Naive thymus-derived CD8-positive, alpha-beta T cell (primary cell): ENCODE measurements around the gene KCTD16. TPM values are rescaled to one million over a fixed set of nuclear protein-coding genes. Genes with fewer than 3 reads are reported as not detected.

Experiments used
- ATAC-seq, 2 donors: fragments of 150-1000 bp; cut with Tn5 transposase in 1 of 2; sonication (Bioruptor Pico), chemical (Tn5 transposase) in 1 of 2; 1 replicate in 1 of 2; 2 replicates in 1 of 2; pipeline ENCODE4 v1.10.0; 2021; ENCODE audit warnings: mild to moderate bottlenecking in 2 of 2, moderate library complexity in 2 of 2
- POLR2A ChIA-PET: fragments of 350-600 bp; sonication (Branson Sonifier 250); formaldehyde crosslinking; loops from one replicate; lab custom pipeline; 2021; ENCODE audit warnings: antibody characterized with exemption; lab: Charles Lee
- DNase-seq, 10 donors: peaks; one replicate each; pipeline versions ENCODE4 v3.0.0 to v3.0.0-alpha.2; 2020 to 2022
- H3K27ac Mint-ChIP-seq, 10 donors: one replicate each; pipeline ENCODE4 v1.8.0; 2020 to 2022; ENCODE audit warnings: mild to moderate bottlenecking in 10 of 10, mixed read lengths in 10 of 10, moderate library complexity in 4 of 10, inconsistent platforms in 1 of 10
- H3K27me3 Mint-ChIP-seq, 5 donors: one replicate each; pipeline ENCODE4 v1.8.0; 2021 to 2022; ENCODE audit warnings: mixed read lengths in 5 of 5
- H3K36me3 Mint-ChIP-seq, 3 donors: one replicate each; pipeline ENCODE4 v1.8.0; 2020 to 2022; ENCODE audit warnings: mixed read lengths in 3 of 3, mild to moderate bottlenecking in 2 of 3, inconsistent platforms in 1 of 3
- H3K4me1 Mint-ChIP-seq, 4 donors: one replicate each; pipeline ENCODE4 v1.8.0; 2021 to 2022; ENCODE audit warnings: mixed read lengths in 4 of 4
- H3K4me3 Mint-ChIP-seq, 10 donors: one replicate each; pipeline ENCODE4 v1.8.0; 2020 to 2022; ENCODE audit warnings: mild to moderate bottlenecking in 10 of 10, mixed read lengths in 10 of 10, moderate library complexity in 6 of 10, inconsistent platforms in 1 of 10
- H3K9me3 Mint-ChIP-seq, 9 donors: one replicate each; pipeline ENCODE4 v1.8.0; 2020 to 2022; ENCODE audit warnings: mixed read lengths in 9 of 9, mild to moderate bottlenecking in 3 of 9, inconsistent platforms in 1 of 9, moderate library complexity in 1 of 9
- polyA plus RNA-seq, 3 donors: library from polyadenylated mRNA; unstranded; fragments of 300-500 nt; fragmentation: Illumina TruSeq; gene quantifications; one replicate each; pipeline ENCODE4 v1.2.3, GENCODE V29; 2021
- total RNA-seq, 8 experiments: library from RNA in 2 of 8; stranded (reverse) in 2 of 8; gene quantifications; one replicate each; pipeline ENCODE4 v1.2.3 and lab custom pipeline; 2021 to 2026

The KCTD16 gene
- total and polyA plus RNA-seq, 5 experiments from 2014 or later: 0.13 to 0.27 TPM; not detected in 3

- Mint-ChIP-seq H3K36me3 (no peaks in the 10 kb centered on the region), H3K4me1 (no peaks in the 10 kb centered on the region), H3K27ac (no peak overlapping the region), H3K9me3 (peaks cover 0 to 20% (median 4%) of the 10 kb centered on the region in 9 donors), H3K4me3 (no peak overlapping the region), H3K27me3 (no peaks in the 10 kb centered on the region)
- POLR2A ChIA-PET: no interaction called here
- ATAC-seq (no peak), DNase-seq (no peak)
Observed at GRCh38 chr5:144522698-144523097, 352.0 kb downstream of the KCTD16 start.

DNA sequence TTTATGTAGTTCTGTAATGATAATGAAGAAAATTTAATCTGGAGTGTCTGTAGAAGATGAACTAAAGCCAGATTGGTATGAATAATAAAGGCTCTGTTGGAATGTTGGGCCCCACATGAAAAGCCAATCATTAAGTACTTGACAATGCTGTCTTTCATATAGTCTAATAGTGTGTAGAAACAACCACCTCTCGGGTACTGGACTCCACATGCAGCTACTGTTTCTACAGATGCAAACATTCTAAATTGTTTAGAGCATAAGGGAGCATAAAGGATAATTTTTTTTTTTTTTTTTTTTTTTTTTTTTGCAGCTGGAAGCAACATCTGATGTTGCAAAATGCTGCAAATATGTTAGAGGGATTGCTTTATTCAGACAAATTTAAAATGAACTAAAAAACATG lies 354.3 kb downstream of the KCTD16 start:
- H3K27me3 Mint-ChIP-seq: no peaks in the 10 kb centered on the region
- no peaks in the 10 kb centered on the region for H3K4me1 Mint-ChIP-seq
- ATAC-seq (no peak), DNase-seq (no peak)
- no peak overlapping the region for H3K4me3 Mint-ChIP-seq
- no peak overlapping the region for H3K27ac Mint-ChIP-seq
- no peaks in the 10 kb centered on the region for H3K36me3 Mint-ChIP-seq
- H3K9me3 Mint-ChIP-seq: peaks cover 2 to 29% (median 7%) of the 10 kb centered on the region in 9 donors
- POLR2A ChIA-PET: no interaction called here

- DNase-seq (no peak), ATAC-seq (no peak)
- no peak overlapping the region for H3K4me3 Mint-ChIP-seq
- H3K27ac Mint-ChIP-seq: no peak overlapping the region
- H3K9me3 Mint-ChIP-seq: peaks cover 2 to 51% (median 16%) of the 10 kb centered on the region in 9 donors
- POLR2A ChIA-PET: no interaction called here
- peaks cover 0 to 4% (median 0%) of the 10 kb centered on the region in 3 donors for H3K36me3 Mint-ChIP-seq
- H3K4me1 Mint-ChIP-seq: no peaks in the 10 kb centered on the region
- no peaks in the 10 kb centered on the region for H3K27me3 Mint-ChIP-seq
Observed at GRCh38 chr5:144531188-144531587, 360.5 kb downstream of the KCTD16 start.

Other genes with a start within 250 kb of the KCTD16 start
- 10 to 100 TPM; 37.1 to 39.3 TPM for gene YIPF5, start 214 bp upstream of the KCTD16 start, total RNA-seq
- gene YIPF5, start 214 bp upstream of the KCTD16 start, polyA plus RNA-seq: 10 to 100 TPM; 53.4 to 62.2 (median 55.5) TPM